Loucy (cell line): ENCODE results near the gene EFCC1.

ENCODE experiments used
- EZH2phosphoT487 ChIP-seq: fragments of 200-600 bp; IDR thresholded peaks from 2 replicates; pipeline ENCODE4 v1.6.1; 2018; ENCODE audit warnings: antibody characterized with exemption, mild to moderate bottlenecking, moderate library complexity, borderline replicate concordance
- TF ChIP-seq, protein P1 (sequence below): fragments of 200-600 bp; sonication (generic); conservative IDR thresholded peaks from 2 replicates; pipeline ENCODE4 v1.5.1; 2014; ENCODE audit warnings: mild to moderate bottlenecking, antibody characterized with exemption, low read length

DNA sequence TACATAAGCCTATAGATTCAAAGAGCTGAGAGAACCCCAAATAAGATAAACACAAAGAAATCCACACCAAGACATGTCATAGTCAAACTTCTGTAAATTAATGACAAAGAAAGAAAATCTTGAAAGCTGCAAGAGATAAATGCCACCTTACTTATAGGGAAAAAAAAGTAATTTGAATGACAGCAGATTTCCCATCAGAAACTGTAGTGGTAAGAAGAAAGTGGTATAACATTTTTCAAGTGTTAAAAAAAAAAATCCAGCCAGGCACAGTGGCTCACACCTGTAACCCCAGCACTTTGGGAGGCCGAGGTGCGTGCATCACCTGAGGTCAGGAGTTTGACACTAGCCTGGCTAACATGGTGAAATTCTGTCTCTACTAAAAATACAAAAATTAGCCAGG is 44.7 kb upstream of the EFCC1 start:
- TF ChIP-seq, protein P1, sequence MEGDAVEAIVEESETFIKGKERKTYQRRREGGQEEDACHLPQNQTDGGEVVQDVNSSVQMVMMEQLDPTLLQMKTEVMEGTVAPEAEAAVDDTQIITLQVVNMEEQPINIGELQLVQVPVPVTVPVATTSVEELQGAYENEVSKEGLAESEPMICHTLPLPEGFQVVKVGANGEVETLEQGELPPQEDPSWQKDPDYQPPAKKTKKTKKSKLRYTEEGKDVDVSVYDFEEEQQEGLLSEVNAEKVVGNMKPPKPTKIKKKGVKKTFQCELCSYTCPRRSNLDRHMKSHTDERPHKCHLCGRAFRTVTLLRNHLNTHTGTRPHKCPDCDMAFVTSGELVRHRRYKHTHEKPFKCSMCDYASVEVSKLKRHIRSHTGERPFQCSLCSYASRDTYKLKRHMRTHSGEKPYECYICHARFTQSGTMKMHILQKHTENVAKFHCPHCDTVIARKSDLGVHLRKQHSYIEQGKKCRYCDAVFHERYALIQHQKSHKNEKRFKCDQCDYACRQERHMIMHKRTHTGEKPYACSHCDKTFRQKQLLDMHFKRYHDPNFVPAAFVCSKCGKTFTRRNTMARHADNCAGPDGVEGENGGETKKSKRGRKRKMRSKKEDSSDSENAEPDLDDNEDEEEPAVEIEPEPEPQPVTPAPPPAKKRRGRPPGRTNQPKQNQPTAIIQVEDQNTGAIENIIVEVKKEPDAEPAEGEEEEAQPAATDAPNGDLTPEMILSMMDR = no peak
- TF ChIP-seq EZH2phosphoT487 = no peak
